DND-41 (cell line): ENCODE results near the gene RING1.

Experiments
- CTCF ChIP-seq: IDR thresholded peaks from 2 replicates; pipeline ENCODE4 v1.5.1; 2012; ENCODE audit warnings: borderline replicate concordance, low read length, moderate library complexity, mild to moderate bottlenecking; ENCODE audit not compliant: poor library complexity, severe bottlenecking; ENCODE audit errors: extremely low read depth
- EZH2 ChIP-seq: IDR thresholded peaks from 3 replicates; pipeline ENCODE4 v1.6.1; 2012; ENCODE audit warnings: borderline replicate concordance, low read depth, mild to moderate bottlenecking, moderate library complexity, low read length, inconsistent platforms; ENCODE audit not compliant: severe bottlenecking

- TF ChIP-seq CTCF (no peak), EZH2 (no peak)
Observed at GRCh38 chr6:33213166-33213988, 5.1 kb downstream of the RING1 start.
